Activated naive CD8-positive, alpha-beta T cell treated with anti-CD3 and anti-CD28 coated beads for 36 hours (primary cell): ENCODE data around the gene TRIM69. TPM values are rescaled to one million over a fixed set of nuclear protein-coding genes. Genes with fewer than 3 reads are reported as not detected.
"Not testable (repeated sequence)": the region's sequence is repeated elsewhere in the genome, so short reads cannot be mapped to it uniquely, and the experiment has no call there.

Experiments
- DNase-seq: peaks from one replicate; pipeline ENCODE4 v3.0.0; 2021
- H3K27ac Mint-ChIP-seq: one replicate; pipeline ENCODE4 v1.8.0; 2022; ENCODE audit warnings: mild to moderate bottlenecking, moderate library complexity, mixed read lengths
- H3K27me3 Mint-ChIP-seq: one replicate; pipeline ENCODE4 v1.8.0; 2022; ENCODE audit warnings: mild to moderate bottlenecking, mixed read lengths
- H3K36me3 Mint-ChIP-seq: one replicate; pipeline ENCODE4 v1.8.0; 2021; ENCODE audit warnings: mild to moderate bottlenecking, mixed read lengths
- H3K4me1 Mint-ChIP-seq: one replicate; pipeline ENCODE4 v1.8.0; 2021; ENCODE audit warnings: mixed read lengths
- H3K4me3 Mint-ChIP-seq: one replicate; pipeline ENCODE4 v1.8.0; 2022; ENCODE audit warnings: mild to moderate bottlenecking, moderate library complexity, mixed read lengths
- H3K9me3 Mint-ChIP-seq: one replicate; pipeline ENCODE4 v1.8.0; 2022; ENCODE audit warnings: mixed read lengths
- total RNA-seq, 2 experiments: library from RNA; stranded (reverse); gene quantifications; one replicate each; pipeline ENCODE4 v1.2.3, GENCODE V29; 2021

TRIM69 gene
- total RNA-seq, 2 experiments from 2014 or later, result 70.6 to 71.0 TPM

- H3K36me3 Mint-ChIP-seq, result peaks cover 37% of the 10 kb centered on the region
- no peaks in the 10 kb centered on the region for H3K27me3 Mint-ChIP-seq
- H3K4me1 Mint-ChIP-seq, result no peaks in the 10 kb centered on the region
- peaks cover 2% of the 10 kb centered on the region for H3K9me3 Mint-ChIP-seq
- DNase-seq, result no peak
- H3K4me3 Mint-ChIP-seq, result no peak overlapping the region
- no peak overlapping the region for H3K27ac Mint-ChIP-seq
These were observed 28.7 kb downstream of the TRIM69 start for GRCh38 chr15:44765036-44765435.

- Mint-ChIP-seq H3K27ac (no peak overlapping the region), H3K4me3 (no peak overlapping the region), H3K4me1 (peaks cover 6% of the 10 kb centered on the region), H3K27me3 (no peaks in the 10 kb centered on the region), H3K36me3 (peaks cover 56% of the 10 kb centered on the region), H3K9me3 (peaks cover 26% of the 10 kb centered on the region)
- no peak for DNase-seq
These were observed 33.2 kb downstream of the TRIM69 start for GRCh38 chr15:44769521-44769920.

GRCh38 chr15:44770715-44771114, 34.4 kb downstream of the TRIM69 start:
- DNase-seq, H3K27me3 Mint-ChIP-seq, H3K4me3 Mint-ChIP-seq, H3K27ac Mint-ChIP-seq, H3K4me1 Mint-ChIP-seq: not testable (repeated sequence)
- peaks cover 53% of the 10 kb centered on the region for H3K36me3 Mint-ChIP-seq
- peaks cover 26% of the 10 kb centered on the region for H3K9me3 Mint-ChIP-seq

GRCh38 chr15:44775953-44776352, 39.6 kb downstream of the TRIM69 start:
- H3K27me3 Mint-ChIP-seq, result no peaks in the 10 kb centered on the region
- no peak overlapping the region for H3K4me3 Mint-ChIP-seq
- H3K4me1 Mint-ChIP-seq, result peaks cover 8% of the 10 kb centered on the region
- H3K27ac Mint-ChIP-seq, result no peak overlapping the region
- peaks cover 17% of the 10 kb centered on the region for H3K9me3 Mint-ChIP-seq
- no peak for DNase-seq
- H3K36me3 Mint-ChIP-seq, result peaks cover 23% of the 10 kb centered on the region

GRCh38 chr15:44779761-44780160, 43.4 kb downstream of the TRIM69 start:
- peaks cover 21% of the 10 kb centered on the region for H3K4me1 Mint-ChIP-seq
- no peaks in the 10 kb centered on the region for H3K36me3 Mint-ChIP-seq
- H3K27me3 Mint-ChIP-seq, result no peaks in the 10 kb centered on the region
- H3K27ac Mint-ChIP-seq, result no peak overlapping the region
- H3K4me3 Mint-ChIP-seq, result no peak overlapping the region
- H3K9me3 Mint-ChIP-seq, result no peaks in the 10 kb centered on the region
- no peak for DNase-seq

GRCh38 chr15:44780608-44781007, 44.3 kb downstream of the TRIM69 start:
- no peak overlapping the region for H3K4me3 Mint-ChIP-seq
- peaks cover 27% of the 10 kb centered on the region for H3K4me1 Mint-ChIP-seq
- H3K36me3 Mint-ChIP-seq, result no peaks in the 10 kb centered on the region
- no peak for DNase-seq
- H3K9me3 Mint-ChIP-seq, result no peaks in the 10 kb centered on the region
- H3K27ac Mint-ChIP-seq, result no peak overlapping the region
- H3K27me3 Mint-ChIP-seq, result no peaks in the 10 kb centered on the region

- Mint-ChIP-seq H3K27ac (no peak overlapping the region), H3K27me3 (no peaks in the 10 kb centered on the region), H3K9me3 (no peaks in the 10 kb centered on the region), H3K36me3 (no peaks in the 10 kb centered on the region), H3K4me3 (no peak overlapping the region), H3K4me1 (peaks cover 32% of the 10 kb centered on the region)
- no peak for DNase-seq
These were observed 44.9 kb downstream of the TRIM69 start for GRCh38 chr15:44781128-44781810.

- Mint-ChIP-seq H3K27ac (no peak overlapping the region), H3K4me3 (no peak overlapping the region), H3K36me3 (no peaks in the 10 kb centered on the region), H3K27me3 (no peaks in the 10 kb centered on the region), H3K4me1 (peaks cover 41% of the 10 kb centered on the region), H3K9me3 (no peaks in the 10 kb centered on the region)
- DNase-seq, result no peak
These were observed 46.2 kb downstream of the TRIM69 start for GRCh38 chr15:44782516-44782915.

GRCh38 chr15:44784918-44785274, 48.6 kb downstream of the TRIM69 start:
- Mint-ChIP-seq H3K4me1 (peaks cover 63% of the 10 kb centered on the region), H3K4me3 (peak overlapping the region; percentile 82), H3K27ac (peak overlapping the region; percentile 94)
- H3K27me3 Mint-ChIP-seq, H3K9me3 Mint-ChIP-seq, H3K36me3 Mint-ChIP-seq, DNase-seq: not testable (repeated sequence)

- Mint-ChIP-seq H3K4me3 (no peak overlapping the region), H3K9me3 (no peaks in the 10 kb centered on the region), H3K4me1 (peaks cover 57% of the 10 kb centered on the region), H3K27me3 (no peaks in the 10 kb centered on the region), H3K36me3 (no peaks in the 10 kb centered on the region), H3K27ac (peak overlapping the region; percentile 90)
- DNase-seq, result peak; percentile 67
These were observed 52.4 kb downstream of the TRIM69 start for GRCh38 chr15:44788748-44789147.

- Mint-ChIP-seq H3K4me3 (no peak overlapping the region), H3K9me3 (no peaks in the 10 kb centered on the region), H3K27me3 (no peaks in the 10 kb centered on the region), H3K36me3 (no peaks in the 10 kb centered on the region), H3K27ac (peak overlapping the region; percentile 90), H3K4me1 (peaks cover 45% of the 10 kb centered on the region)
- DNase-seq, result no peak
These were observed 53.9 kb downstream of the TRIM69 start for GRCh38 chr15:44790215-44790614.

GRCh38 chr15:44790656-44791055, 54.3 kb downstream of the TRIM69 start:
- Mint-ChIP-seq H3K36me3 (no peaks in the 10 kb centered on the region), H3K9me3 (no peaks in the 10 kb centered on the region), H3K4me3 (no peak overlapping the region), H3K27ac (no peak overlapping the region), H3K4me1 (peaks cover 42% of the 10 kb centered on the region), H3K27me3 (no peaks in the 10 kb centered on the region)
- DNase-seq, result no peak

- Mint-ChIP-seq H3K4me1 (peaks cover 26% of the 10 kb centered on the region), H3K27me3 (no peaks in the 10 kb centered on the region), H3K27ac (no peak overlapping the region), H3K9me3 (no peaks in the 10 kb centered on the region), H3K36me3 (no peaks in the 10 kb centered on the region), H3K4me3 (no peak overlapping the region)
- DNase-seq, result no peak
These were observed 56.4 kb downstream of the TRIM69 start for GRCh38 chr15:44792715-44793114.

GRCh38 chr15:44794072-44794471, 57.7 kb downstream of the TRIM69 start:
- H3K27ac Mint-ChIP-seq, result no peak overlapping the region
- H3K9me3 Mint-ChIP-seq, result no peaks in the 10 kb centered on the region
- H3K4me1 Mint-ChIP-seq, result peaks cover 16% of the 10 kb centered on the region
- DNase-seq, result no peak
- no peaks in the 10 kb centered on the region for H3K27me3 Mint-ChIP-seq
- no peaks in the 10 kb centered on the region for H3K36me3 Mint-ChIP-seq
- no peak overlapping the region for H3K4me3 Mint-ChIP-seq

- Mint-ChIP-seq H3K9me3 (no peaks in the 10 kb centered on the region), H3K36me3 (no peaks in the 10 kb centered on the region), H3K4me1 (peaks cover 3% of the 10 kb centered on the region), H3K4me3 (no peak overlapping the region), H3K27ac (no peak overlapping the region), H3K27me3 (no peaks in the 10 kb centered on the region)
- no peak for DNase-seq
These were observed 60.2 kb downstream of the TRIM69 start for GRCh38 chr15:44796508-44796907.

GRCh38 chr15:44798826-44799225, 62.5 kb downstream of the TRIM69 start:
- H3K4me1 Mint-ChIP-seq, result peaks cover 8% of the 10 kb centered on the region
- H3K4me3 Mint-ChIP-seq, result no peak overlapping the region
- no peaks in the 10 kb centered on the region for H3K27me3 Mint-ChIP-seq
- no peak overlapping the region for H3K27ac Mint-ChIP-seq
- no peaks in the 10 kb centered on the region for H3K9me3 Mint-ChIP-seq
- no peaks in the 10 kb centered on the region for H3K36me3 Mint-ChIP-seq
- no peak for DNase-seq
